Suprapubic skin (tissue), 3 donors: Measurements from ENCODE around the gene PCBP3.

Experiments
- EP300 ChIP-seq: sonication (generic); formaldehyde crosslinking; IDR thresholded peaks from one replicate; pipeline ENCODE4 v1.6.1; 2017; ENCODE audit warnings: antibody characterized with exemption
- POLR2A ChIP-seq, 2 donors: fragments of 450-650 bp; IDR thresholded peaks; one replicate each; pipeline ENCODE4 v1.6.1; 2017; ENCODE audit warnings: antibody characterized with exemption in 2 of 2, mild to moderate bottlenecking in 2 of 2, moderate library complexity in 2 of 2
- TF ChIP-seq, protein P1 (sequence below), 2 donors: fragments of 200-600 bp in 1 of 2; fragments of 450-650 bp in 1 of 2; sonication (generic) in 1 of 2; IDR thresholded peaks; one replicate each; pipeline ENCODE4 v1.5.1; 2016 to 2019; ENCODE audit warnings: antibody characterized with exemption in 2 of 2, mild to moderate bottlenecking in 1 of 2, moderate library complexity in 1 of 2

DNA sequence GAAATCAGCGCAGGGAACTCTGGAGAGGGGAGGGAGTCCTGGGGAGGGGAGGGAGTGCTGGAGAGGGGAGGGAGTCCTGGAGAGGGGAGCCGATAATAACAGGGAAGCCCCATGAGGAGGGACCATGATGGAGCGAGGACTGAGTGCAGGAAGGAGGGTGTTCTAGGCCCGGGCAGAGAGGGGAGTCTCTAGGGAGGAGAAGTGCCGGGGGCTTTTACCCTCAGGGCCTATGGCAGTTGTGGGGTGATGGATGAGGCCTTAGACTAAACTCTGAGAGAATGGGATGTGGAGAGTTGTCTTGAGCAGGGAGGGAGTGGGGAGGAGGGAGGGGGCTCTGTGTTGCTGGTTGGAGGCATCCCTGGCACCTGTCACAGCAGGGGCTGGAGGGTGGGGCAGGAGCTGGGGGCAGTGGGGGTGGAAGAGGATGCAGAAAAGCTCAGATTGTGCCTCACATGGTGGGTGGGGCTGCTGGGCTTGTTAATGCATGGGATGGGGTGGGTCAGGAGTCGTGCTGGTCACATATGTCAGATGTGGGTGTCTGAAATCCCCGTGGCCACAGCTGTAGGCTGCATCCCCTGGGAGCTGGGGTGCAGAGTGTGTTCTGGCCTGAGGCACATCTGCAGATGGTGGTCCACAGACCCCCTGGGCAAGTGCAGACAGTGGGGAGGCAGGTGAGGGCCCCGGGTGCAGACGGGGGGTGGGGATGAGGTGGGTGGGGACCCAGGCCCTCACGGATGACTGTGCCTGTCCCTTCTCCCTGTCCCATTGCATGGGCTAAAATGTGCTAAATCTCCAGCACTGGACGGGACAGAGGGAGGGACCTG lies 249.6 kb downstream of the PCBP3 start:
- TF ChIP-seq, protein P1, sequence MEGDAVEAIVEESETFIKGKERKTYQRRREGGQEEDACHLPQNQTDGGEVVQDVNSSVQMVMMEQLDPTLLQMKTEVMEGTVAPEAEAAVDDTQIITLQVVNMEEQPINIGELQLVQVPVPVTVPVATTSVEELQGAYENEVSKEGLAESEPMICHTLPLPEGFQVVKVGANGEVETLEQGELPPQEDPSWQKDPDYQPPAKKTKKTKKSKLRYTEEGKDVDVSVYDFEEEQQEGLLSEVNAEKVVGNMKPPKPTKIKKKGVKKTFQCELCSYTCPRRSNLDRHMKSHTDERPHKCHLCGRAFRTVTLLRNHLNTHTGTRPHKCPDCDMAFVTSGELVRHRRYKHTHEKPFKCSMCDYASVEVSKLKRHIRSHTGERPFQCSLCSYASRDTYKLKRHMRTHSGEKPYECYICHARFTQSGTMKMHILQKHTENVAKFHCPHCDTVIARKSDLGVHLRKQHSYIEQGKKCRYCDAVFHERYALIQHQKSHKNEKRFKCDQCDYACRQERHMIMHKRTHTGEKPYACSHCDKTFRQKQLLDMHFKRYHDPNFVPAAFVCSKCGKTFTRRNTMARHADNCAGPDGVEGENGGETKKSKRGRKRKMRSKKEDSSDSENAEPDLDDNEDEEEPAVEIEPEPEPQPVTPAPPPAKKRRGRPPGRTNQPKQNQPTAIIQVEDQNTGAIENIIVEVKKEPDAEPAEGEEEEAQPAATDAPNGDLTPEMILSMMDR (IDR thresholded peaks at IDR 0.05): no peak
- TF ChIP-seq POLR2A (IDR thresholded peaks at IDR 0.05): no peak
- TF ChIP-seq EP300: no peak
